NCI-H146 treated with DMSO at 0.1 percent for 48 hours (cell line): ENCODE results near the gene NRIP1.

Experiments used
- DNase-seq: peaks from one replicate; lab custom pipeline; 2025; ENCODE audit not compliant: unreplicated experiment; lab: John Stamatoyannopoulos, UW

The NRIP1 gene

GRCh38 chr21:15064576-15065391 is at the start of gene NRIP1:
NRIP1 (minus strand) TSS chr21:15065000; CDS start chr21:14968192, 96,808 bp downstream.
- DNase-seq: peak; percentile 19

GRCh38 chr21:15112858-15113257 is 48.1 kb upstream of the NRIP1 start:
- DNase-seq: no peak

GRCh38 chr21:15108801-15109200 is 44.0 kb upstream of the NRIP1 start:
- DNase-seq: no peak

GRCh38 chr21:15104470-15104869 is 39.7 kb upstream of the NRIP1 start:
- DNase-seq: no peak

- DNase-seq: no peak
These were observed 34.1 kb upstream of the NRIP1 start for GRCh38 chr21:15098908-15099307.

- DNase-seq: no peak
These were observed 33.4 kb upstream of the NRIP1 start for GRCh38 chr21:15098181-15098580.

- no peak for DNase-seq
These were observed 32.8 kb upstream of the NRIP1 start for GRCh38 chr21:15097580-15097979.

GRCh38 chr21:15096146-15096545 is 31.3 kb upstream of the NRIP1 start:
- DNase-seq: no peak

GRCh38 chr21:15095326-15095725 is 30.5 kb upstream of the NRIP1 start:
- no peak for DNase-seq

- no peak for DNase-seq
These were observed 29.9 kb upstream of the NRIP1 start for GRCh38 chr21:15094706-15095105.

GRCh38 chr21:15093216-15093615 is 28.4 kb upstream of the NRIP1 start:
- no peak for DNase-seq

GRCh38 chr21:15092745-15093144 is 27.9 kb upstream of the NRIP1 start:
- no peak for DNase-seq

- DNase-seq: no peak
These were observed 25.6 kb upstream of the NRIP1 start for GRCh38 chr21:15090390-15090789.

GRCh38 chr21:15088488-15088887 is 23.7 kb upstream of the NRIP1 start:
- DNase-seq: no peak

GRCh38 chr21:15084668-15085067 is 19.9 kb upstream of the NRIP1 start:
- DNase-seq: no peak

- DNase-seq: peak; percentile 43
These were observed 15.7 kb upstream of the NRIP1 start for GRCh38 chr21:15080526-15080925.

- DNase-seq: no peak
These were observed 14.5 kb upstream of the NRIP1 start for GRCh38 chr21:15079269-15079668.

- DNase-seq: no peak
These were observed 13.4 kb upstream of the NRIP1 start for GRCh38 chr21:15078180-15078579.

- DNase-seq: no peak
These were observed 12.8 kb upstream of the NRIP1 start for GRCh38 chr21:15077529-15078145.

- no peak for DNase-seq
These were observed 11.9 kb upstream of the NRIP1 start for GRCh38 chr21:15076730-15077129.

- no peak for DNase-seq
These were observed 6.2 kb upstream of the NRIP1 start for GRCh38 chr21:15071009-15071408.

- no peak for DNase-seq
These were observed 1.3 kb upstream of the NRIP1 start for GRCh38 chr21:15066123-15066575.
